HG02938 (cell line): ENCODE results near the gene MCTP2.

Experiments
- ATAC-seq: cut with Tn5 transposase; IDR thresholded peaks from one replicate; pipeline ENCODE4 v1.9.1; 2021; ENCODE audit warnings: mild to moderate bottlenecking, moderate library complexity; ENCODE audit not compliant: unreplicated experiment

MCTP2 gene

DNA sequence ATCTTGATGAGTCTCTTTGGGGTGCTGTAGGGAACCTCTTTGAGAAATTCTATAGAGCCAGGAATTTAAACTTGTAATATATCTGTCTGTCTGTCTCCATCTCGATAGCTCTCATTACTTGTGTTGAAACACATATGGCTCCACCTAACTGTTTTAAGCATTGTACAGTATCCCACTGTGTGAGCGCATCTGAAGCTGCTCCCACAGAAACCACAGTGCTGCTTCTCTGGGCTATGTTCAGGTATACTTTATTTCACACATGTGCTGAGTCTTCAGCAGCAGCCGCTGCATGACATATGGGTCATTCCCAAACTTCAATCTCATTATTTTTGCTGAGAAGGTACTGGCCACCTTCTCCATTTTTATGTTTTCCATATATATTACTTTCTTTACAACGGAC is 63.9 kb downstream of the MCTP2 start:
- no peak for ATAC-seq

DNA sequence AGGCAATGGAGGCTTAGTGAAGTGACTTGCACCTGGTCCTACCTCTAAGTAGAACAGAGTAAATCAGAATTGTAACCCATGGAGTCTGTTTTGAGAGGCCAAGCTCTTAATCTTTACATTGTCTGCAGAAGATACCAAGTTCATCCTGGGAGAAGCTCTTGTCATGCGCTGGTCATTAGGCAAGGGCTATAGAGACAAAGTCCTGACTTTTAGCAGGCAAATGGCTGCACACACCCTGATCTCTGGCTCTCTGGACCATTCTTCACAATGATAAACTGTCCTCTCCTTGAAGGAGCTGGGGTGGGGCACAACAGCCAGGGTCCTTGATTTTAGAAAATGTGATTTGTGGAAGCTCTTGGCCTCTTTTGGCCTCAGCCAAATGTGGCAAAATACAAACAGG is 65.4 kb downstream of the MCTP2 start:
- ATAC-seq, result no peak

DNA sequence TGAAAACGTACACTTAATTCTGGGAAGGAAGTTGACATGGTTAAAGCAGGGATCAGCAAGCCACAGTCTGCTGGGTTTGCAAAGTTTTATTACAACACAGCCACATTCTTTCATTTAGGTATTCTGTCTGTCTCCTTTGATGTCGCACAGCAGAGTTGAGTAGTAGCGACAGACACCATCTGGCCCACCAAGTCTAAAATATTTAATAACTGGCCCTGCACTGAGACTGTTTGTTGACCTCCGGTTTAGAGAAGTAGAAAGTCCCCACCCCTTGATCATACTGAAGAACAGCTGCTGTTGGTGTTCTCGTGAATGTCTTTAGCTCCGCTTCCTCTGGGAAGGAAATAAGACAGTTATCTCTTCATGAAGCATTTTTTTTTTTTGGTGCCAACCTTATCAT is 66.2 kb downstream of the MCTP2 start:
- peak; percentile 76 for ATAC-seq

DNA sequence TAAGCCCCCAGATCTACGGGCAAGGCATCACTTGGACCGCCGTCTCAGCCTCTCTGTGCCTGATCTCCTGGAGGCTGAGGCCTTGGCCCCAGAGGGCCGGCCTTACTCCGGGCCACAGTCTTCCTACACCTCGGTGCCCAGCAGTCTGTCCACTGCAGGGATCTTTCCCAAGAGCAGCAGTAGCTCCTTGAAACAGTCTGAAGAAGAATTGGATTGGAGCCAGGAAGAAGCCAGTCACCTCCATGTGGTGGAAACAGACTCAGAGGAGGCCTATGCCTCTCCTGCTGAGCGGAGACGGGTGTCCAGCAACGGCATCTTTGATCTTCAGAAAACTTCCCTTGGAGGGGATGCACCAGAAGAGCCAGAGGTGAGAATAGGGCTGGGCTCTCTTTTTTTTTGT is 67.0 kb downstream of the MCTP2 start:
- no peak for ATAC-seq

DNA sequence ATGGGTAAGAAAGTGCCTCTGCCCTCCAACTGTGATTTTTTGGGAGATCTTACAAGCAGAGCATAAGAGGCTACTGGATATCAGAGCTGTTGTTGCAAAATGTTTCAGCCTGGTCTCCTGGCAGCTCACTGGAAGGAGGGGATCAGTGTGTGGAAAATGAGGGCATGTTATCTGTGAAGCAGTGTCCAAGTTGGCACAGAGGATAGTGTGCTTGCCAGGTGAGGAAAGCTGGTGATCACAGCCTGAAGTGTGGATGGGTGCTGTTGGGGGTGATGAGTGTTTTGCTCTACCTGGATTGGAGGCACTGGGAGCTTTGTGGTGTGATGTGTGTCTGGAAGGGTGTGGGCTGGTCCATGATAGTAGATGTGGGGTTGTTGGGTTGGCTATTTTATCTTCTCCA is 69.3 kb downstream of the MCTP2 start:
- no peak for ATAC-seq

DNA sequence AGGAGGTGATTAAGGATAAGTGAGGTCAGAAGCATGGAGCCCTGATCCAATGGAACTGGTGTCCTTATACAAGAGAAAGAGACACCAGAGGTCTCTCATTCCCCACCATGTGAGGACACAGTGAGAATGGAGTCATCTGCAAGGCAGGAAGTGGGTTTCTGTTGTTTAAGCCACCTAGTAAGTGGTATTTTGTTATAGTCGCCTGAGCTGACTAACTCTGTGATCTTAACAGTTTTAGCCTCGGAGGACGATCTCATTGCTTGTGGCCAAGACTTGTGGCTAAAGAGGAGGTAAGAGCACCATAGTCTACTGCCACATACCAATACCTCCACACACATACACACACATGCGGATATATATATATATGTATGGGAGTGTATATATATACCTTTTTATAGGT is 73.8 kb downstream of the MCTP2 start:
- ATAC-seq, result peak; percentile 63

DNA sequence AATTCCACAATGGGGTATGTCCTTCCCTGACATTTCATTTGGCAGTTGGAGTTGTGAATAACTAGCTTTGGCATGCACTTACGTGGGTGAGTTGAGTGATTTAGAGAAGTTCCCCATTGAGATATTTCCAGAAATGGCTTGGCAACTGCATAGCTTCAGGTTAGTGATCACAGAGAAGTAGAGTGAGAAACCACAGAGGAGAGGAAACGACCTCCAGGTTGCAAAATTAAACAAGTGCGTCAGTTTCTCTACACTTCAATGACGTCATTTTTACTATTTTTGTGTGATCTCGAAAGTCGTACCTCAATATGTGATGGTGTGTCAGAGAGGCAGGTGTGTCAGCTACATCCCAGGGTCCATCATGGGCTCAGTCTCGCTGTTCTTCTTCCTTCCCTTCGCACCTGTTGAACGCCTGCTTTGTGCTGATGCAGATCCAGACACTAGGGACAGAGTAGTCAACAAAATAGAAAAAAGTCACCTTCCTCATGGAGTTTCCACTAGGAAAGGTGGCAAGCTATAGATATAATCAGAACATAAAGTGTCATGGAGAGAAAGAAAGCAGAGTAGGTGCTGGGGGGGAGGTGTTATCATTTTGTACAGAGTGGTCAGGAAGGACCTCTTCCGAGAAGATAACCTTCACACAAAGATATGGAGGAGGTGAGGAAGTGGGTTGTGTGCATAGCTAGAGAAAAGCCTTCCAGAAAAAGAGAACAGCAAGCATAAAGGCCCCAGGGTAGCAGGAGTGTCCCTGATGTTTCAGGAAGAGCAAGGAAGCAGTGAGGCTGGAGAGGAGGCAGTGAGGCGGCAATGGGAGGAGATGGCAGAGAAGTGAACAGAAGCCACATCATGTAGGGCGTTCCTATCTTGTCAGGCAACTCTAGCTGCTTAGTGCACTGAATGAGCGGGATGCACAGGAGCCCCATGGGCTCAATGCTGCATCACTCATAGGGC is 75.6 kb downstream of the MCTP2 start:
- ATAC-seq, result peak; percentile 82

DNA sequence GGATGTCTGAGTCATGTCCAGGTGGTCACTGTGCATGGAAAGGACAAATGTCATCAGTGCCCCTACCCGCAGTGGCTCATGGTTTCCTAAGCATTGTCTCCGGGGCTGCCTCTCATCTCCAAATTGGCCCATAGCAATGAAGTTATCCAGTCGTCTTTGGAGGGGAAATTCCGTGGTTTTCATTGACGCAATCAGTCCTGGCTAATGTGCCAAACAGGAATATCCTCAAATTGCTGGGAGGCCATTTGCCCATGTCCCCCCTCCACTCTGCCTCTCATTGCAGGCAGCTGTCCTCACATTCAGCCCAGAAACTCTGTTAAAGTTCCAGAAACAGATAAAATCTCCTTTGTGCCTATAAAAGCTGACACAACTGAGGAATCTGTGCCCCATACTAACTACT is 81.6 kb downstream of the MCTP2 start:
- no peak for ATAC-seq

DNA sequence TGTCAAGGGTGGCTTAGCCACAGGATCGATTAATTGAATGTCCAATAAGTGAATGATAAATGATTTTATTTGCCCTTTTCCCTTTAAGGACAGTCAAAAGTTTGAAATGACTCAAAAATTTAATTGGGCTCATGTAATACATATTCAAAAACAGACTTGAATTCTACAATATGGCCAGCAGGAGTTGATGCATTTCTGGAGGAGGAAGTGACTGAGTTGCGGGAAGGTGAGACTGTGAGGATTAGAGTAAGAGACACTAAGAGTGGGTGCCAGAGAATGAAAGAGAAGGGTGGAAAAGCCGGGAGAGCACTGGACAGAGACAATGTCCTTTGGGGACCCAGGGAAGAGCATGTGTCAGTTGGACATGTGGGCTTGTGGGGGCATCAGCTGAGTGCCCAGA is 83.3 kb downstream of the MCTP2 start:
- no peak for ATAC-seq

DNA sequence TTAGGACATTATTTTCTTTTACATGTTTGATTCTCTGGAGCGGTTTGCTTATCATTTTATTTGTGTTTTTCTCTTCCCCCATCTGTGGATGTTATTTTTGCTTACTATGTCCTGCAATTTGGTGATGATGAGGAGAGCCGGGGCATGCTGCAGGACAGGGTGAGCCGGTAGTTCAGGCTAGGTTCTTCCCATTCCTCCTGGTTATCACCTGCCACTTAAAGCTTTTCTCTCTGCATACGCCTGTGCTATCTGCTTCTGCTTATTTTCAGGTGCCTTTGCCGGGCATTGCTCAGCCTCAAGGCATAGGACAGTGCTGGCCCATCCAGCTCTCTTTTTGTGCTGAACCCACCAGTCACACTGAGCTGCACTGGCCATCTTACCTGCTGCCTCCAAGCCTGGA is 85.8 kb downstream of the MCTP2 start:
- ATAC-seq, result no peak

DNA sequence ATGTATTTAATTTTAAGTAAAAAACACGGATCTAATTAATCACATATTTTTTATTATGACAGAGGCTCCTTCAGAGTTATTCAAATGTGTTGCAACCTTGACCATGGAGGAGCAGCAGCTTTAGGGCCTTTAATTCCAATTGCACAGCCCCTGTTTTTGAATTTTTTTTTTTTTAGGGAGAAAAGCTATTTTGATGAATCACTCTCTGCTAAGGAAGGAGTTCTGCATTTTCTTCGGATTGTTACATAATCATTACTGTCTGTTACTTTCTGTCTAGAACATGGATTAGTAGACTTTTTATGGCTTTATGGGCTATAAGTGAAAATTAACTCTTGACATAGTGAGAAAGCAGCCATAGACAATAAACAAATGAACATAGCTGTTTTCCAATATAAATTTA is 90.8 kb downstream of the MCTP2 start:
- ATAC-seq, result no peak

DNA sequence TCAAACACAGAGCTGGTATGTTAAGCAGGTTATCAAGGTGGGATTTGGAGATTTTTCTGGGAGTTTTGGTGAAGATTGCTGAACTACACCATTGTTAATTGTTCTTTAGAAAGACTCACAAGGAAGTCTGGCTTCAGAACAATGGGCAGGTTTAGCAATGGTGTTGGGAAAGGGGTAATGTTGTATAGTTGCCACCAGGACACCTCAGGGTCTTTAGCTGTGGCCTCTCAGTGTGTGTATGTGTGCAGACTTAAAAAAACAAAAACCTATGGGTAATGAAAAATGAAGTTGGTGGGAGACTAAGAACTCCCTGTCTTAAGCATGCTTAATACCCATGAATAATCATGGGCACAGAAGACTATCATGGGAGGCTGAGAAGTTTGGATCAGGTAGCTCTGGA is 91.7 kb downstream of the MCTP2 start:
- no peak for ATAC-seq

DNA sequence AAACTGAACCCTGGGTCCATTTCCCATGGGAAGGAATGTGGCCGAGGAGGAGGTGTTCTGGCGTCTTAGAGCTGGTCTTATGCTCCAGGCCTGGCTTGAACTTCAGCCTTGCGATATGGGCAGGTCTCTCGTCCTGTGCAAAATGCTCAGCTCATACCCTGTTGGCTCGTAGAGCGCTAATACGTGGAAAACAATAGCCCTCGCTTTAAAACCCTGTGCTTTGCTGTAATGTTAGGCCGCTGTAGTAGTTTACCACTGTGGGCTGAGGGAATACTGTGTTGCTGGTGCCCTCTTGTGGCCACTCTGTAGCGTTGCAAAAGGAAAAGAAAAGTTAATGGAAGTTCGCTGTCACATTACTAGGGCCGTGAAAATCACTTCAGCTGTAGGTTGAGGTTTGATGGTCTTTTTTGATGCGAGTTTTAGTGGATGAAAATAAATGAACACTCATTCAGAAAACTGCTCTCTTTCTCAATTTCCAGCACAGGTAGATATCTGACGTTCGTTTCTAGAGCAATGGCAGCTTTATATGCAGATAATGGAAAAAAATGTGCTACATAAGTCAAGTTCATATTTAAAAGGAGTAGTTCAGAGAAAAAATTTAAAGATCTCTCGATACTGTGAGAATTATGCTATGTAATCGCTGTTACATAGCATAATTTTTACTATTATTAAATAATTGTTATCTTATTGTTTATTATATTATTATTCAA is 92.9 kb downstream of the MCTP2 start:
- ATAC-seq, result peak; percentile 80

DNA sequence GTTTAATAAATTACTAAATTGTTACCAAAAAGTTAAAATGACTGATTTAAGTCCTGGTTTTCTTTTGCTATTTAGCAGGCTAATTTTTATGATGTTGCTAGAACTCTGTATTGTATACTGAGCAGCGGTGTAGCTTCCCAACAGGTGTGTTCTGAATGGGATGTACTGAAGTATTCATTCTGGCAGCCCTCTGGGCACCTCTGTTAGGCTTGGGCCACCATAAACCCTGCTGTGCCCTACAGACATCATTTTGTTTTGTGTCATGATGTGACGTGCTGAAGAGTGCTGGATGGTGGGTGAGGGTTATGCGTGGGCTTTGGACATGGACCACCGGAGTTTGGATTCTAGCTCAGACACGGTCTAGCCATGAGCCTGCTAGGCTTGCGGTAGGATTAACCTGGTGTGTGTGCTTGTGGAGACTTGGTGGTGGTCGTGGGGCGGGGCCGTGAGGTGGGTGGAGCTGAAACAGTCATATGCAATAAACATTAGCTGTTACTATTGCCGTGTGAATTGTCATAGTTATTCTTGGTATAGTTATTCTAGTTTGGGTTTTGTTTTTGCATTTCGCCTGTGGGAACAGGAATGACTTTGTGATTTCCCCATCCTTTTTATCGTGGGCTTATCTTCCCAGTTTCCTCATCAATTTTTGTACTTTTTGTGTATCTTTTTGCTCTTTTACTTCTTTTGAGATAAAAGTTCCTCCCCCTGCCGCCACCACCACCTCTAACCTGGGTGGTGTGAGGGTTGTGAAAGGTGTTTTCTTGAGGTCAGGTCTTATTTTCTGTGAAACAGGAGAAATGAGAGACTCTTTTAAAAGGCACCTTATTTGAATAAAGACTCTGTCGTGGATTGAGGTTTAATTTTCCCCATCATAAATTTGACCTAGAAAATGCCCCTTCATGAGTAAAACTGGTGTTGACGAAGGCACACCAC is 93.7 kb downstream of the MCTP2 start:
- ATAC-seq, result no peak

DNA sequence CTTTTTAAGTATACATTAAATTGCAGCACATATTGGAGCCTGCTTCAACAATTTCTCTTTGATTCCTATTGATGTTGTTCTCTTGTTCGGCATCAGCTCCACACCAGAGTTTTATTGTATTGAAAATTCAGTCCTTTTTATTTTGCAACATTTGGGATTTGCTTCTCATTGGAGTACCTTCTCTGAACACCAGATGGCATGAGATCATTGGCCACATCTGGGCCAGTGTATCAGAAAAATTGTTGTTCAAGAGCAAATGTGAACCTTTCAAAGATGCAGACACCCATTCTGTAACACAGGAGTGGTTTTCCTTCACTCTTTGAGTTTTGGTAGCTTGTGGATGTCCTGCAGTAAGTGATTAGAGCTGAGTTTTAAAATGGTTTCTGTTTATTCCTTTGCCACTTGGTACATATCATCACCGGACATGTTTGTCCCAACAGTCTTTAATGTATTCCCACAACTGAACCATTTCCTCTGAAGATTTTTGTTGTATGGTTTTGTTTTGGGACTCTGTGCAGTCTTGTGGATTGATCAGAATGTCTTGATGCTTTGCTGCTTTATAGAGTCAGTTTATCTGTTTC is 96.1 kb downstream of the MCTP2 start:
- no peak for ATAC-seq

DNA sequence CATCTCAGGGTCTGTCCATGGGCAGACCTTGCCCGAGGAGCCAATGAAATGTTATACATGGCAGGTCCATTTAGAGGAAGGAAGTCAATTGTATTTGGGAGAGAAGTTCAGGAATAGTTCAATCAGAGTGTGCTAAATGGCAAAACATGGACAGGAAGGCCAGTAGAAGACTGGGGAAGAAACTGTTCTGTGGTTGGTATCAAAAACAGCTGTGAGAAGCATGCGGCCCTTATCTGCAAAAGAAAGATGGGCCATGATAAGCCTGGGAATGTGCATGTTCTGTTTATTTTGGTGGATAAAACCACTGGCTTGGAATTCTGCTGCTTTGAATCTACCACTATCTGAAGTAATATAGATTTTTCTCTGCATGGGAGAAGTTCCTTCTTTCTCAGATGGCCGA is 100.4 kb downstream of the MCTP2 start:
- ATAC-seq, result no peak

DNA sequence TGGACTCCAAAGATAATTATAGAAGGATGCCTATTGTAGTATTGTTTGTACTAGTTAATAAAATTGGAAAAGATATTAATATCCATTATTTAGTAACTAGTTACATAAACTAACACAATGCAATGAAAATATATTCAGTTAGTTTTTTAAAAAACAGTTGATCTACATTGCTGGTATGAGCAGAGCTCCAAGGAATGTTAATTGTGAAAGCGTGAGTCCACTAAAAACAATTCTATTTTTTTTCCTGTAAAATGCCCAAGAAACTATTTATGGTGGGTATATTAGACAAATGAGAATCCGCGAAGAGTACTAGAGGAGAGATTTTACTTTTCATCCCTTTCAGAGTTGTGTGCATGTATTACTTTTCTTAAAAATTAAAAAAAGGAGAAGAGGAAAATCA is 104.3 kb downstream of the MCTP2 start:
- no peak for ATAC-seq

DNA sequence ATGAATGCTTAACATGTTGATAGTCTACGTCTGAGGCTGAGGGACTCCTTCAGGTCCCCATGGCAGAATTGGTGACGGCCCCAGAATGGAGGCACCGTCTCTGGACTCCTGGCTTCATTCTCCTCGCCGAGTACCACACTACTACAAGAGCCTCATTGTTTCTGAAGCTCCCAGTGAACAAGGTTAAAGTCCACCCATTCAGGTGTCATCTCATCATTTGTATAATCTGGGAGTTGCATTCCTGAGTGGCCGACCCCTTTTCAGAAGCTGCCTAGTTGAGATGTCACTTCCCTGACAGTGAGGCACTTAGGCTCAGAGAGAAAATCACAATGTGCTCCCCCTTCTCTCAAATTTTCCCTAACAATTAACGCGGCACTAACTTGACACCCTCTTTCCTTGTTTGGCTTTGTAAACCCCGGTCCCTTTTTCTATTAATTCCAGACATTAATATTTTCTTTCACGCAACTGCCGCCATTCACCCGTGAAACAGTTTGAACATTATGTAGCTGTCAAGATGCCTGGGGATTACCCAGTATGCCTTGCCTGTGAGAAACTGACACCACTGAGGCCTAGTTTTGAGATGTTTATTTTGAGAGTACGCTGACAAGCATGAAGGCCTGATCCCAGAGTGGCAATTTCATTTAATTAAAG is 105.6 kb downstream of the MCTP2 start:
- no peak for ATAC-seq

DNA sequence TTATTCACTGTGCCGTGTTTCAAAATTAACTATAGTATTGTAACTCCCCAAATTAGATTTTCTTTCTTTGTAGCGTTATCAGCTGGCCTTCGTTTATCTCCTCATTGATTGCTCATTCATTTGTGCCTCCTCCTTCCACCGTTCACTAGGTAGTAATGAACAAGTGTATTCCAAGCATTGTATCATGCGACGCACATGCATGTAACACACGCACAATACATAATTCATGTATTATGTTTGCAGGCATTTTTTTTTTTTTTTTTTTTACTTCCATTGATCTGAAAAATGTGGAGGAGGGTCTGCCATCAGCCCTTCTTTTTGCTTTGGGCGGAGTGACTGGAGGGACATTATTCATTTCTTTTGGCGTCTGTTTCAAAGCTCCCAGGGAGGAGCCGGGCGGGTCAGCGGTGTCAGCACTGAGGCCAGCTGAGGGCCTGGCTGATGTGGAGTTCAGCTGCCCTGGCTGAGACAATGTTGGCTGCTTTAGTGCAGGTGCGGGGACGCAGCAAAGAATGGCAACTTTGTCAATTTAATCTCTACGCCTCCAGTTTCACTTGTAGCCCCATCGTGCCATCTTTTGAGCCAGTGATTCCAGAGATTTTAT is 107.0 kb downstream of the MCTP2 start:
- no peak for ATAC-seq

DNA sequence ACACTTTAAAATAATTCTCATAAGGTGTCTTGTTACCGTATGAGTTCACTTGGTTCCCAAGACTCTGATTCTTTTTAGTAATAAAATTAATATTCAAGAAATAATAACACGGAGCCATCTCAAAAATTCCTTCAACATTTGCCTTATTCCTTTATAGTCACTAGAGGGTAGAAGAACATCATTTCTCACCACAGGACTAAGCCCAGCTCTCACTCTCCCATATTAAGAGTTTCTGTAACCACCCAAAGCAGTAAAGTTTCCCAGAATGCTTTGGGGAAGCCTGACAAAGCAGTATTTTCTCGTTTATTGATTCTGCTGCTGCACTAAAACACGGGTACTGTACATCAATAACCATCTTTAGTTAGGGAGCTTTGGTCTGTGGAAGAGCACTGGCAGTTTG is 114.9 kb downstream of the MCTP2 start:
- no peak for ATAC-seq
